Kidney (tissue), 14 donors: ENCODE measurements around the gene TUBB2B. TPM values are rescaled to one million over a fixed set of nuclear protein-coding genes. Genes with fewer than 3 reads are reported as not detected.

ENCODE experiments used
- DNase-seq, 5 donors: peaks; one replicate each; pipeline ENCODE4 v3.0.0-alpha.2; 2013 to 2020
- FAIRE-seq: peaks from 2 replicates; lab custom pipeline; 2012; peaks lifted over from hg19 to GRCh38; lab: Jason Lieb, UNC
- H3K27ac ChIP-seq, 2 donors: one replicate each; pipeline ENCODE4 v1.7.0; 2013; ENCODE audit warnings: low read depth in 2 of 2, low read length in 2 of 2, inconsistent platforms in 1 of 2
- H3K27me3 ChIP-seq: one replicate; pipeline ENCODE4 v1.7.1; 2013; ENCODE audit warnings: low read length, inconsistent platforms; ENCODE audit not compliant: control insufficient read depth, insufficient read depth
- H3K36me3 ChIP-seq, 3 donors: one replicate each; pipeline versions ENCODE4 v1.7.0 to v1.7.1; 2013; ENCODE audit warnings: low read length in 3 of 3, control low read depth in 1 of 3, inconsistent platforms in 1 of 3; ENCODE audit not compliant: insufficient read depth in 3 of 3, control insufficient read depth in 2 of 3
- H3K4me1 ChIP-seq, 3 donors: one replicate each; pipeline versions ENCODE4 v1.7.0 to v1.7.1; 2013; ENCODE audit warnings: low read length in 3 of 3, inconsistent platforms in 1 of 3, low read depth in 1 of 3; ENCODE audit not compliant: control insufficient read depth in 2 of 3, insufficient read depth in 2 of 3
- H3K4me3 ChIP-seq, 3 donors: one replicate each; pipeline versions ENCODE4 v1.7.0 to v1.8.1; 2013; ENCODE audit warnings: low read length in 3 of 3, control low read depth in 1 of 3, inconsistent platforms in 1 of 3
- H3K9ac ChIP-seq, 3 donors: one replicate each; pipeline versions ENCODE4 v1.7.0 to v1.7.1; 2013; ENCODE audit warnings: low read length in 3 of 3, control low read depth in 1 of 3, inconsistent platforms in 1 of 3
- H3K9me3 ChIP-seq, 3 donors: one replicate each; pipeline versions ENCODE4 v1.7.0 to v1.7.1; 2013; ENCODE audit warnings: low read length in 3 of 3, control low read depth in 1 of 3, inconsistent platforms in 1 of 3; ENCODE audit not compliant: control insufficient read depth in 2 of 3, insufficient read depth in 1 of 3
- CTCF ChIP-seq: IDR thresholded peaks from 3 replicates; pipeline ENCODE4 v1.5.1; 2012; ENCODE audit warnings: mild to moderate bottlenecking, moderate library complexity, borderline replicate concordance; ENCODE audit not compliant: insufficient read depth; ENCODE audit errors: extremely low read depth
- intact Hi-C: fragments of 100-400 bp; cut with DNase I; formaldehyde crosslinking; loops from one replicate; pipeline ENCODE4 v1.11.1; 2022
- polyA plus RNA-seq: library from polyadenylated mRNA; stranded (reverse); fragments of 350-450 nt; fragmentation: Illumina TruSeq; extraction: RNeasy Lipid Tissue Mini Kit (QIAGEN cat#74804); gene quantifications from one replicate; pipeline ENCODE4 v1.2.3, GENCODE V29; 2014; ENCODE audit warnings: low read depth, low replicate concordance; ENCODE audit not compliant: insufficient read depth
- total RNA-seq: library from RNA; stranded (reverse); fragmentation: NEBNext Ultra II Directional; extraction: Animal tissue kit (Norgen Biotek cat#: 25700); gene quantifications from one replicate; pipeline ENCODE4 v1.2.1, GENCODE V29; 2021
- donor health status: control.
- donor health status: control.
- donor health status: control.
- donor health status: control.
- donor health status: control.
- donor health status: DM: yes; HTN: yes; CAD: no.
- donor health status: Normal renal cell carcinoma (clear cell type).

Gene TUBB2B
- total and polyA plus RNA-seq, 2 donors from 2014 or later = 34.2 to 46.1 TPM

- TF ChIP-seq CTCF = no peak
- DNase-seq (peak; percentile 94 to 98 (median 96)), FAIRE-seq (no peak)
- intact Hi-C loops = no loop called here
- H3K36me3 ChIP-seq = peaks cover 0 to 4% (median 2%) of the 10 kb centered on the region in 3 donors
- H3K4me1 ChIP-seq = peaks cover 0 to 23% (median 21%) of the 10 kb centered on the region in 3 donors
- H3K27ac ChIP-seq = peak within 1 kb of the TSS; percentile 85 to 86
- H3K9me3 ChIP-seq = no peaks in the 10 kb centered on the region
- H3K27me3 ChIP-seq = no peaks in the 10 kb centered on the region
- peak within 1 kb of the TSS; percentile 66 to 95 (median 79) for H3K4me3 ChIP-seq
- H3K9ac ChIP-seq = peak within 1 kb of the TSS; percentile 49 to 68 (median 64)
Measured at GRCh38 chr6:3258720-3259490, 31.5 kb upstream of the TUBB2B start, which contains the start of gene PSMG4. Gene PSMG4, plus strand, starts transcription at chr6:3258947. Its CDS starts 76 bp downstream, at chr6:3259023.

- H3K36me3 ChIP-seq = no peaks in the 10 kb centered on the region
- H3K27ac ChIP-seq = no peak overlapping the region
- H3K4me3 ChIP-seq = peak overlapping the region; percentile 55 to 75 (median 66)
- TF ChIP-seq CTCF = no peak
- FAIRE-seq = no peak
- peaks cover 0 to 21% (median 16%) of the 10 kb centered on the region in 3 donors for H3K4me1 ChIP-seq
- no peaks in the 10 kb centered on the region for H3K9me3 ChIP-seq
- no peaks in the 10 kb centered on the region for H3K27me3 ChIP-seq
- peak overlapping the region in 2 of 3 donors; percentile 33 to 41 for H3K9ac ChIP-seq
- intact Hi-C loops = no loop called here
- DNase-seq = peak in 2 of 5 donors; percentile 53 to 60
Measured at GRCh38 chr6:3258201-3258600, 30.7 kb upstream of the TUBB2B start.

- no peaks in the 10 kb centered on the region for H3K9me3 ChIP-seq
- H3K4me1 ChIP-seq = peaks cover 0 to 4% (median 2%) of the 10 kb centered on the region in 3 donors
- H3K9ac ChIP-seq = no peak overlapping the region
- H3K27ac ChIP-seq = no peak overlapping the region
- TF ChIP-seq CTCF = no peak
- FAIRE-seq (no peak), DNase-seq (peak in 1 of 5 donors; percentile 75)
- H3K27me3 ChIP-seq = no peaks in the 10 kb centered on the region
- intact Hi-C loops = no loop called here
- no peaks in the 10 kb centered on the region for H3K36me3 ChIP-seq
- no peak overlapping the region for H3K4me3 ChIP-seq
Measured at GRCh38 chr6:3253597-3253961, 26.1 kb upstream of the TUBB2B start.
